K562 (cell line): ENCODE measurements around the gene PDE4A. TPM values are rescaled to one million over a fixed set of nuclear protein-coding genes. Genes with fewer than 3 reads are reported as not detected.
A peak's percentile ranks its signal among the peaks of the same experiment; 100 is the strongest.

Experiments
- ARID1B ChIP-seq: fragments of 450-650 bp; IDR thresholded peaks from 2 replicates; pipeline ENCODE4 v1.6.1; 2016; ENCODE audit warnings: antibody characterized with exemption, mild to moderate bottlenecking, inconsistent platforms
- EGR1 ChIP-seq: fragments of 450-650 bp; conservative IDR thresholded peaks from 2 replicates; pipeline ENCODE4 v1.6.1; 2017; ENCODE audit warnings: mild to moderate bottlenecking
- MLLT1 ChIP-seq, 2 experiments: fragments of 450-650 bp; IDR thresholded peaks; 2 replicates each; pipeline ENCODE4 v1.6.1; 2016
- NCOA6 ChIP-seq: fragments of 450-650 bp; IDR thresholded peaks from 2 replicates; pipeline ENCODE4 v1.6.1; 2017; ENCODE audit warnings: mild to moderate bottlenecking
- PURB ChIP-seq: sonication (generic); formaldehyde crosslinking; IDR thresholded peaks from 2 replicates; pipeline ENCODE4 v1.9.0; 2021; ENCODE audit warnings: low read depth, mild to moderate bottlenecking, missing genetic modification reagents
- SRF ChIP-seq, 2 experiments: fragments of 250-450, 450-650 bp in 1 of 2; sonication (Bioruptor Pico) in 1 of 2; sonication (generic) in 1 of 2; formaldehyde crosslinking; IDR thresholded peaks; 2 replicates each; pipeline versions ENCODE4 v1.5.0 to v1.5.1; 2020 to 2022; ENCODE audit warnings: mild to moderate bottlenecking in 1 of 2, missing genetic modification reagents in 1 of 2
- TAL1 ChIP-seq: fragments of 450-650 bp; IDR thresholded peaks from 2 replicates; pipeline ENCODE4 v1.6.1; 2016; ENCODE audit warnings: mild to moderate bottlenecking
- YY1 ChIP-seq, 3 experiments: IDR thresholded peaks; 2 replicates each; pipeline ENCODE4 v1.6.1; 2011; ENCODE audit warnings: low read length in 2 of 3, mild to moderate bottlenecking in 2 of 3, moderate library complexity in 2 of 3, borderline replicate concordance in 1 of 3, control low read depth in 1 of 3, low read depth in 1 of 3; ENCODE audit not compliant: insufficient read depth in 3 of 3, insufficient replicate concordance in 2 of 3, control insufficient read depth in 1 of 3, insufficient read length in 1 of 3; ENCODE audit errors: extremely low read depth in 1 of 3
- ZBTB40 ChIP-seq, 2 experiments: fragments of 450-650 bp in 1 of 2; sonication (generic) in 1 of 2; formaldehyde crosslinking in 1 of 2; IDR thresholded peaks; 2 replicates each; pipeline versions ENCODE4 v1.7.1 to v1.9.0; 2016 to 2022; ENCODE audit warnings: inconsistent platforms in 1 of 2, mild to moderate bottlenecking in 1 of 2, missing genetic modification reagents in 1 of 2
- ZNF592 ChIP-seq: fragments of 450-650 bp; IDR thresholded peaks from 2 replicates; pipeline ENCODE4 v1.6.1; 2017; ENCODE audit warnings: antibody characterized with exemption, mild to moderate bottlenecking
- polyA plus RNA-seq, 8 experiments: library from polyadenylated mRNA; depleted of rRNA in 4 of 8; stranded (reverse) in 5 of 8; unstranded in 3 of 8; fragments of >200 nt; fragmentation: Nextera tagmentation in 2 of 8; fragmentation: Illumina TruSeq in 1 of 8; extraction: Ambion mirVana in 2 of 8; extraction: Trizol in 1 of 8; gene quantifications; 2 replicates each; pipeline versions ENCODE4 v1.2.1 to v1.2.3, GENCODE V29; 2011 to 2014; ENCODE audit warnings: inconsistent platforms in 1 of 8, missing spikeins in 1 of 8
- total RNA-seq, 7 experiments: library from RNA; depleted of rRNA in 6 of 7; stranded (reverse); fragments of >200 nt in 6 of 7; fragmentation: Illumina TruSeq in 2 of 7; extraction: Trizol in 2 of 7; gene quantifications; 2 replicates each; pipeline versions ENCODE4 v1.2.1 to v1.2.3, GENCODE V29; 2011 to 2021; ENCODE audit warnings: low replicate concordance in 1 of 7

PDE4A gene
- total and polyA plus RNA-seq, 9 of the 15 experiments (the other 6 are each of a cell fraction or from before 2014, with no cell fraction given) = 0.66 to 26.9 (median 4.6) TPM

- TF ChIP-seq ZBTB40 (IDR thresholded peaks at IDR 0.05) (peak; percentile 48; the same call in 1 of the 2 replicates), ZBTB40 (CRISPR knock-in tag; IDR thresholded peaks at IDR 0.05) (no peak; the same call in 1 of the 2 replicates), PURB (CRISPR knock-in tag) (no peak), YY1 (IDR thresholded peaks at IDR 0.05; ENCODE audit: borderline replicate concordance in 1 of 3, control insufficient read depth in 1 of 3, extremely low read depth in 1 of 3, insufficient read depth in 3 of 3, insufficient read length in 1 of 3, insufficient replicate concordance in 2 of 3, low read depth in 1 of 3, low read length in 2 of 3) (no peak), EGR1 (0 out of 2 replicates have a peak, but pooled peaks have one; percentile 2), ZNF592 (peak; percentile 93), TAL1 (no peak), MLLT1 (IDR thresholded peaks at IDR 0.05) (peak in 1 of 2 experiments; percentile 68; a peak in 2 of 4 replicates), NCOA6 (peak; percentile 80), ARID1B (peak; percentile 35; the same call in 1 of the 2 replicates), SRF (CRISPR knock-in tag; IDR thresholded peaks at IDR 0.05) (peak; percentile 43 to 59; a peak in 1 of 4 replicates)
Measured at GRCh38 chr19:10503002-10503789, 82.9 kb downstream of the PDE4A start, which contains the start of gene KEAP1 (continued).
